Immature natural killer cell (primary cell): ENCODE data around the gene C5AR1. TPM values are rescaled to one million over a fixed set of nuclear protein-coding genes. Genes with fewer than 3 reads are reported as not detected.
"Not testable (repeated sequence)": the region's sequence is repeated elsewhere in the genome, so short reads cannot be mapped to it uniquely, and the experiment has no call there.

Experiments
- DNase-seq, 3 donors: peaks; one replicate each; pipeline ENCODE4 v3.0.0; 2022; ENCODE audit warnings: mixed read lengths in 1 of 3
- H3K27ac Mint-ChIP-seq, 6 donors: one replicate each; pipeline ENCODE4 v1.8.0; 2020; ENCODE audit warnings: mixed read lengths in 6 of 6, mild to moderate bottlenecking in 5 of 6, inconsistent platforms in 4 of 6, moderate library complexity in 3 of 6
- H3K27me3 Mint-ChIP-seq, 3 donors: one replicate each; pipeline ENCODE4 v1.8.0; 2020 to 2021; ENCODE audit warnings: low read depth in 3 of 3, mild to moderate bottlenecking in 3 of 3, mixed read lengths in 3 of 3, moderate library complexity in 3 of 3, inconsistent platforms in 1 of 3
- H3K36me3 Mint-ChIP-seq, 3 donors: one replicate each; pipeline ENCODE4 v1.8.0; 2020; ENCODE audit warnings: mixed read lengths in 3 of 3, inconsistent platforms in 2 of 3, mild to moderate bottlenecking in 2 of 3
- H3K4me1 Mint-ChIP-seq, 2 donors: one replicate each; pipeline ENCODE4 v1.8.0; 2020; ENCODE audit warnings: inconsistent platforms in 2 of 2, mild to moderate bottlenecking in 2 of 2, mixed read lengths in 2 of 2, moderate library complexity in 1 of 2
- H3K4me3 Mint-ChIP-seq, 5 donors: one replicate each; pipeline ENCODE4 v1.8.0; 2020; ENCODE audit warnings: mild to moderate bottlenecking in 5 of 5, mixed read lengths in 5 of 5, inconsistent platforms in 3 of 5, moderate library complexity in 3 of 5
- H3K9me3 Mint-ChIP-seq, 6 donors: one replicate each; pipeline ENCODE4 v1.8.0; 2020; ENCODE audit warnings: mild to moderate bottlenecking in 6 of 6, mixed read lengths in 6 of 6, inconsistent platforms in 4 of 6, moderate library complexity in 3 of 6
- polyA plus RNA-seq, 3 donors: library from polyadenylated mRNA; unstranded; fragments of 300-500 nt; fragmentation: Illumina TruSeq; gene quantifications; one replicate each; pipeline ENCODE4 v1.2.3, GENCODE V29; 2021

The C5AR1 gene
- polyA plus RNA-seq, 3 donors from 2014 or later, result 0.16 to 0.36 TPM; not detected in 1

GRCh38 chr19:47274071-47274890 is 35.4 kb upstream of the C5AR1 start, which contains the start of gene INAFM1:
Gene INAFM1 (plus strand): TSS chr19:47274885. CDS start chr19:47274920, 35 bp downstream.
- Mint-ChIP-seq H3K27ac (peak within 1 kb of the TSS; percentile 94 to 99 (median 98)), H3K4me1 (peaks cover 20% of the 10 kb centered on the region in 2 donors), H3K36me3 (peaks cover 0 to 8% (median 3%) of the 10 kb centered on the region in 3 donors), H3K27me3 (peaks cover 10 to 29% (median 21%) of the 10 kb centered on the region in 3 donors), H3K4me3 (peak within 1 kb of the TSS; percentile 95 to 98 (median 96)), H3K9me3 (no peaks in the 10 kb centered on the region)
- DNase-seq, result peak; percentile 98 to 99 (median 98)

- Mint-ChIP-seq H3K27ac (peak overlapping the region; percentile 48 to 73 (median 64)), H3K9me3 (no peaks in the 10 kb centered on the region), H3K36me3 (peaks cover 0 to 6% (median 3%) of the 10 kb centered on the region in 3 donors), H3K4me1 (peaks cover 20 to 22% of the 10 kb centered on the region in 2 donors), H3K4me3 (peak overlapping the region; percentile 73 to 83 (median 79)), H3K27me3 (peaks cover 10 to 29% (median 21%) of the 10 kb centered on the region in 3 donors)
- DNase-seq, result no peak
These were observed 34.5 kb upstream of the C5AR1 start for GRCh38 chr19:47274891-47275761.

- peaks cover 20 to 22% of the 10 kb centered on the region in 2 donors for H3K4me1 Mint-ChIP-seq
- peak overlapping the region; percentile 48 to 73 (median 64) for H3K27ac Mint-ChIP-seq
- no peak for DNase-seq
- H3K36me3 Mint-ChIP-seq, result no peaks in the 10 kb centered on the region
- no peaks in the 10 kb centered on the region for H3K9me3 Mint-ChIP-seq
- peaks cover 10 to 29% (median 21%) of the 10 kb centered on the region in 3 donors for H3K27me3 Mint-ChIP-seq
- H3K4me3 Mint-ChIP-seq, result peak overlapping the region; percentile 73 to 83 (median 79)
These were observed 33.7 kb upstream of the C5AR1 start for GRCh38 chr19:47275791-47276461.

- not testable (repeated sequence) for H3K27ac Mint-ChIP-seq, DNase-seq, H3K36me3 Mint-ChIP-seq, H3K9me3 Mint-ChIP-seq
- Mint-ChIP-seq H3K4me1 (peaks cover 20 to 22% of the 10 kb centered on the region in 2 donors), H3K4me3 (peak overlapping the region in 2 of 5 donors; percentile 73 to 79), H3K27me3 (peaks cover 10 to 29% (median 21%) of the 10 kb centered on the region in 3 donors)
These were observed 33.1 kb upstream of the C5AR1 start for GRCh38 chr19:47276513-47276912.

DNA sequence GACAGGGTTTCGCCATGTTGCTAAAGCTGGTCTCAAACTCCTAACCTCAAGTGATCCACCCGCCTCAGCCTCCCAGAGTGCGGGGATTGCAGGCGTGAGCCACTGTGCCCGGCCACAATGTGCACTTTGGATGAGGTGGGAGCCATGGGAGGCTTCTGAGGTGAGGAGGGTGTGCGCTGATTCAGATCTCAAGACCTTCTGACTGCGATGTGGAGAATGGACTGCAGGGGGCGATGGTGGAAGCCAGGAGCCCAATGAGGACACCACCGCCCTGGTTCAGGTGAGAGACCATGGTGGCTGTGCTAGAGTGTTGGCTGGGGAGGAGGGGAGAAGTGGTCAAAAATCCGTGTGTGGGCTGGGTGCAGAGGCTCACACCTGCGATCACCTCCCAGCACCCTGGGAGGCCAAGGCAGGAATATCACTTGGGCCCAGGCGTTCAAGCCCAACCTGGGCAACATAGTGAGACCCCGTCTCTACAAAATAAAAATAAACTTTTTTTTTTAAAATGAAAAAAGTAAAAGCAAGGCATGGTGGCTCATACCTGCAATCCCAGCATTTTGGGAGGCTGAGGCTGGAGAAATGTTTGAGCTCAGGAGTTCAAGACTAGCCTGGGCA is 29.4 kb upstream of the C5AR1 start:
- H3K27ac Mint-ChIP-seq, result peak overlapping the region in 1 of 6 donors; percentile 18
- peaks cover 7 to 9% (median 8%) of the 10 kb centered on the region in 3 donors for H3K27me3 Mint-ChIP-seq
- H3K36me3 Mint-ChIP-seq, result no peaks in the 10 kb centered on the region
- DNase-seq, result peak in 1 of 3 donors; percentile 38
- H3K9me3 Mint-ChIP-seq, result no peaks in the 10 kb centered on the region
- peaks cover 8 to 11% of the 10 kb centered on the region in 2 donors for H3K4me1 Mint-ChIP-seq
- H3K4me3 Mint-ChIP-seq, result no peak overlapping the region

DNA sequence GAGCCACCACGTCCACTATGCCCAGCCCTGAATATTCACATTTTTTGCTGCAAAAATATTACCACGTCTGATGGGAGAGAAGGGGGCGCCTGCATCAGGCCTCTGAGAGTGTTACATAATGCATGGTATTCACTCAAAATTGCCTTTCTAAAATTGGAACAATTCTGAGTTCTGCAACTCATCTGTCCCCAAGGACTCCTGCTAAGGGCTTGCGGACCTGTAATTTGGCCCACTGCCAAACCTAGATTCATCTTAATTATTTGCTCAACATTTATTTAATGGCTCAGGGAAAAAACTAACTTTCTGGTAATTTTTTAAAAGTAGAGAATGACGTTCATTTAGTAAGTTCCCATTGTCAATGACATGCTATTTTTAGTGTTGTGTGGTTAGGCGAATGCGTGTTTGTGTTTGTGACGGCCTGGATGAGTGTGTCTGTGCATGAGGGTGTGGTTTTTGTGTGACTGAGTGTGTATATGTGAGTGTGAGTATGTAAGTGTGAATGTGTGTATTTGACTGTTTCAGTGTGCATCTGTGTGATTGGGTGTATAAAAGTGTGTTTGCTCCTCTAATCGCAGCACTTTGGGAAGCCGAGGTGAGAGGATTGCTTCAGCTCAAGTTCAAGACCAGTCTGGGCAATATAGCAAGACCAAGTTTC is 26.1 kb upstream of the C5AR1 start:
- Mint-ChIP-seq H3K4me1 (peaks cover 0 to 2% of the 10 kb centered on the region in 2 donors), H3K27me3 (peaks cover 0 to 3% (median 3%) of the 10 kb centered on the region in 3 donors), H3K9me3 (no peaks in the 10 kb centered on the region), H3K27ac (no peak overlapping the region), H3K36me3 (no peaks in the 10 kb centered on the region), H3K4me3 (no peak overlapping the region)
- DNase-seq, result no peak

DNA sequence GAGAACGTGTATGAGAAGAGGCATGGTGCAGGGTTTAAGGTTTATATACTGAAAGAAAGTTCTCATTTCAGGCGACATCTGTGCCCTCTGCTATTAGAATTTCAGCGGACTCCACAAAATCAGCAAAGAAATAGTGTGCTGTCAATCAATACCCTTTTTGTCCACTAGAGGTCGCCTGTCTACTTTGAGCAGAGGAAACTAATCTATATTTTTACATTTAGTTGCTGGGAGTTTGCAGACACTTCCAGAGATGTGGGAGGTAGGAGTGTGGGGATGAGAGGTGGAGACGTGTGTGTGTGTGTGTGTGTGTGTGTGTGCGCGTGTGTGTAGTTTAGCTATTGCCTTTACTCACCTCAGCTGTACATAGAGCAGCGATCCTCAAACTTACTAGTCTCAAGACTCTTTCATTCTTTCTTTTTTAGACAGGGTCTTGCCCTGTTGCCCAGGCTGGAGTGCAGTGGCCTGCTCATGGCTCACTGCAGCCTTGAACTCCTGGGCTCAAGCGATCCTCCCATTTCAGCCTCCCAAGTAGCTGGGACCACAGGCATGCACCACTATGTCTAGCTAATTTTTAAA is 25.2 kb upstream of the C5AR1 start:
- H3K4me3 Mint-ChIP-seq, result no peak overlapping the region

DNA sequence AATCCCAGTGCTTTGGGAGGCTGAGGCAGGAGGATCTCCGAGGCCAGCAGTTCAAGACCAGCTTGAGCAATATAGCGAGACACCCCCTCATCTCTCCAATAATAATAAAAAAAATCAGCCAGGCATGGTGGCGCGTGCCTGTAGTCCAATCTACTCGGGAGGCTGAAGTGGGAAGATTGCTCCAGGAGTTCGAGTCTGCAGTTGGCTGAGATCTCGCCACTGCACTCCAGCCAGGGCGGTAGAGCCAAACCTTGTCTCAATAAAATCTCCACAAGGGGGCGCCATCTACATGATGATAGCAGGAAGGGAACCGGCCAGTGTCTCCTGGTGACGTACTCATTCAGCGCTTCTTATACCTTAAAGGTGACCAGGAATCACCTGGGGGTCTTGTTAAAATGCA is 13.6 kb upstream of the C5AR1 start:
- H3K27ac Mint-ChIP-seq, result no peak overlapping the region
- peaks cover 4 to 6% (median 4%) of the 10 kb centered on the region in 3 donors for H3K36me3 Mint-ChIP-seq
- H3K9me3 Mint-ChIP-seq, result no peaks in the 10 kb centered on the region

More for the DNA sequence above, 25.2 kb upstream of the C5AR1 start:
- DNase-seq, result peak; percentile 51 to 62 (median 57)
- Mint-ChIP-seq H3K4me1 (peaks cover 0 to 2% of the 10 kb centered on the region in 2 donors), H3K9me3 (no peaks in the 10 kb centered on the region), H3K27ac (no peak overlapping the region), H3K27me3 (peaks cover 0 to 3% (median 2%) of the 10 kb centered on the region in 3 donors), H3K36me3 (no peaks in the 10 kb centered on the region)

DNA sequence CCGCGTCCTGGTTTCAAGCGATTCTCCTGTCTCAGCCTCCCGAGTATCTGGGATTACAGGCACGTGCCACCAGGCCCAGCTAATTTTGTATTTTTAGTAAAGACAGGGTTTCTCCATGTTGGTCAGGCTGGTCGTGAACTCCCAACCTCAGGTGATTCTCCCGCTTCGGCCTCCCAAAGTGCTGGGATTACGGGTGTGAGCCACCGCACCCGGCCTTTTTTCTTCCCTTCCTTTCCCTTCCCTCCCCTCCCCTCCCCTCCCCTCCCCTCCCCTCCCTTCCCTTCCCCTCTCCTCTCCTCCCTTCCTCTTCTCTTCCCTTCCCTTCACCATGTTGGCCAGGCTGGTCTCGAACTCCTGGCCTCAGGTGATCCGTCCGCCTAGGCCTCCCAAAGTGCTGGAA is 8.8 kb upstream of the C5AR1 start:
- H3K27ac Mint-ChIP-seq, DNase-seq, H3K36me3 Mint-ChIP-seq, H3K9me3 Mint-ChIP-seq, H3K4me3 Mint-ChIP-seq: not testable (repeated sequence)
- H3K4me1 Mint-ChIP-seq, result peaks cover 24 to 25% of the 10 kb centered on the region in 2 donors
- H3K27me3 Mint-ChIP-seq, result peaks cover 6 to 18% (median 13%) of the 10 kb centered on the region in 3 donors

More for the DNA sequence above, 13.6 kb upstream of the C5AR1 start:
- peaks cover 2 to 9% (median 8%) of the 10 kb centered on the region in 3 donors for H3K27me3 Mint-ChIP-seq
- DNase-seq, result peak; percentile 77 to 81 (median 77)
- H3K4me1 Mint-ChIP-seq, result peaks cover 12 to 13% of the 10 kb centered on the region in 2 donors
- H3K4me3 Mint-ChIP-seq, result no peak overlapping the region

DNA sequence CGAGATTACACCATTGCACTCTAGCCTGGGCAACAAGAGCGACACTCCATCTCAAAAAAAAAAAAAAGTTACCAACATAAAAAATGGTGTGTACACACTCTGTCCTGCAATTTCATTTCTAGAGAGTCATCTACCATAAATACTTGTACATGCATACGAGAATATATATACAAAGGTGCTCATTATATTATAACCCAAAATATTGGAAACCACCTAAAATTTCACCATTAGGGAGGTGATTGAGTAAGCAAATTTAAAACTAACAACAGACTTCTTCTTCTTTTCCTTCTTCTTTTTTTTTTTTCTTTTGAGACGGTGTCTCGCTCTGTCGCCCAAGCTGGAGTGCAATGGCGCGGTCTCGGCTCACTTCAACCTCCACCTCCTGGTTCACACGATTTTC is 7.4 kb upstream of the C5AR1 start:
- H3K27ac Mint-ChIP-seq, result no peak overlapping the region
- no peak for DNase-seq

DNA sequence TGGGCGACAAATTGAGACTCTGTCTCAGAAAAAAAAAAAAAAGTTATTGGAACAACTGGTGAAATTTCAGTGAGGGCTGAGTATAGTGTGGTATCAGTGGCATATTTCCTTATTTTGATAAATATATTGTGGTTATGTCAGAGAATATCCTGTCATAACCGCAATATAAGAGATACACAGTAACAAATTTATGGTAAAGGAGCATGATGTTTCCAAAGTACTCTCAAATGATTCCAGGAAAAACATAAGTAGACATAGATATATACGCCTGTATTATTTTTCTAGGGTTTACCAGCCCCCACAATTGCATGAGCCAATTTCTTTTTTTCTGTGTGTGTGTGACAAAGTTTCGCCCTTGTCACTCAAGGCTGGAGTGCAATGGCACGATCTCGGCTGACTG is 5.7 kb upstream of the C5AR1 start:
- H3K4me1 Mint-ChIP-seq, result peaks cover 22 to 25% of the 10 kb centered on the region in 2 donors
- no peak overlapping the region for H3K27ac Mint-ChIP-seq
- no peak for DNase-seq

More for the DNA sequence above, 7.4 kb upstream of the C5AR1 start:
- Mint-ChIP-seq H3K4me1 (peaks cover 22 to 25% of the 10 kb centered on the region in 2 donors), H3K4me3 (no peak overlapping the region), H3K27me3 (peaks cover 9 to 18% (median 9%) of the 10 kb centered on the region in 3 donors), H3K36me3 (peaks cover 0 to 4% (median 0%) of the 10 kb centered on the region in 3 donors), H3K9me3 (no peaks in the 10 kb centered on the region)

DNA sequence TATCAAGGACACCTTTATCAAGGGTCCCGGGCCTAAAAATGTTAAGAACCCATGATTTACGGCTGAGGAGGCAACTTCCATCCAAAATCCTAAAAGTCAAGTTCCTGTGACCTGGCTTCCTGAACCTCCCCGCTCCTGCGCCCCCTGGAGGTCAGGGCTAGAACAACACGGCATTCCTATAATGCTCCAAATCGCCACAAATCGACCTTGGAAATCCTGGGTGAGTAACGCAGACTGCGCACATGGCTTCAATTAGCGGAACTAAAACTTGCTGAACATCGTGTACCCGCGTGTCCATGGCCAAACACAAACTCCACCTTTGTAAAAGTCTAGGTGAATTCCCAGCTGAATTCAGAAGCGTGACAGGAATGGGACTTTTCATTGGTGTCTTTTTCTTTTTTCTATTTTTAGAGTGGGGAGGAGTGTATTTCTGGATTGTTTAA is 4.3 kb upstream of the C5AR1 start:
- H3K27me3 Mint-ChIP-seq, result peaks cover 9 to 15% (median 12%) of the 10 kb centered on the region in 3 donors

More for the DNA sequence above, 5.7 kb upstream of the C5AR1 start:
- Mint-ChIP-seq H3K36me3 (peaks cover 0 to 4% (median 0%) of the 10 kb centered on the region in 3 donors), H3K27me3 (peaks cover 9 to 19% (median 12%) of the 10 kb centered on the region in 3 donors), H3K4me3 (peak overlapping the region in 1 of 5 donors; percentile 38), H3K9me3 (no peaks in the 10 kb centered on the region)

More for the DNA sequence above, 4.3 kb upstream of the C5AR1 start:
- Mint-ChIP-seq H3K9me3 (no peaks in the 10 kb centered on the region), H3K36me3 (peaks cover 0 to 4% (median 0%) of the 10 kb centered on the region in 3 donors), H3K4me3 (peak overlapping the region in 1 of 5 donors; percentile 30), H3K4me1 (peaks cover 15 to 17% of the 10 kb centered on the region in 2 donors), H3K27ac (no peak overlapping the region)
- peak; percentile 41 to 48 (median 47) for DNase-seq
